GM23248 (cell line): Measurements from ENCODE around the gene SLC24A2. TPM values are rescaled to one million over a fixed set of nuclear protein-coding genes. Genes with fewer than 3 reads are reported as not detected.

Source experiments
- DNase-seq: peaks from one replicate; pipeline ENCODE4 v3.0.0-alpha.2; 2015
- H2AFZ ChIP-seq: fragments of 200-600 bp; sonication (generic); 2 replicates; pipeline ENCODE4 v1.6.1; 2016; ENCODE audit warnings: antibody characterized with exemption
- H3F3A ChIP-seq: fragments of 200-600 bp; sonication (generic); 2 replicates; pipeline ENCODE4 v1.6.1; 2016; ENCODE audit warnings: mild to moderate bottlenecking, antibody characterized with exemption, mixed run types; ENCODE audit not compliant: insufficient read depth
- H3K27ac ChIP-seq: fragments of 200-600 bp; sonication (generic); 2 replicates; pipeline ENCODE4 v1.5.1; 2016; ENCODE audit warnings: mild to moderate bottlenecking
- H3K27me3 ChIP-seq: fragments of 200-600 bp; sonication (generic); replicated peaks from 2 replicates; pipeline ENCODE4 v1.6.1; 2016; ENCODE audit warnings: mild to moderate bottlenecking; ENCODE audit not compliant: insufficient read depth
- H3K36me3 ChIP-seq: fragments of 200-600 bp; sonication (generic); 2 replicates; pipeline ENCODE4 v1.6.1; 2016; ENCODE audit warnings: low read depth, mild to moderate bottlenecking
- H3K4me1 ChIP-seq: fragments of 200-600 bp; sonication (generic); 2 replicates; pipeline ENCODE4 v1.6.1; 2016; ENCODE audit warnings: mild to moderate bottlenecking; ENCODE audit not compliant: insufficient read depth
- H3K4me2 ChIP-seq: fragments of 200-600 bp; sonication (generic); one replicate; pipeline ENCODE4 v1.6.1; 2016; ENCODE audit warnings: mild to moderate bottlenecking; ENCODE audit not compliant: unreplicated experiment
- H3K4me3 ChIP-seq: fragments of 200-600 bp; sonication (generic); 2 replicates; pipeline ENCODE4 v1.5.1; 2016; ENCODE audit warnings: mild to moderate bottlenecking
- H3K79me2 ChIP-seq: fragments of 200-600 bp; sonication (generic); 2 replicates; pipeline ENCODE4 v1.6.1; 2016; ENCODE audit warnings: mild to moderate bottlenecking; ENCODE audit not compliant: insufficient read depth
- H3K9ac ChIP-seq: fragments of 200-600 bp; sonication (generic); 2 replicates; pipeline ENCODE4 v1.6.1; 2016; ENCODE audit warnings: mild to moderate bottlenecking
- H3K9me2 ChIP-seq: fragments of 200-600 bp; sonication (generic); 2 replicates; pipeline ENCODE4 v1.6.1; 2016; ENCODE audit warnings: mixed run types, mild to moderate bottlenecking, moderate library complexity; ENCODE audit not compliant: insufficient read depth
- H3K9me3 ChIP-seq: fragments of 200-600 bp; sonication (generic); one replicate; pipeline ENCODE4 v1.6.1; 2017; ENCODE audit warnings: low read depth
- H4K20me1 ChIP-seq: fragments of 200-600 bp; sonication (generic); 2 replicates; pipeline ENCODE4 v1.6.0; 2016; ENCODE audit not compliant: insufficient read depth
- EZH2 ChIP-seq: fragments of 200-600 bp; sonication (generic); IDR thresholded peaks from 2 replicates; pipeline ENCODE4 v1.6.1; 2018; ENCODE audit warnings: antibody characterized with exemption, mild to moderate bottlenecking; ENCODE audit not compliant: insufficient read depth, poor library complexity, severe bottlenecking
- EZH2phosphoT487 ChIP-seq: fragments of 200-600 bp; sonication (generic); IDR thresholded peaks from 2 replicates; pipeline ENCODE4 v1.6.1; 2018; ENCODE audit warnings: antibody characterized with exemption, moderate library complexity, mild to moderate bottlenecking, low read depth; ENCODE audit not compliant: insufficient read depth
- WGBS, 2 experiments: methylation state at CpG; one replicate each; pipeline ENCODE4 v1.1.6; 2015 to 2017; ENCODE audit warnings: low lambda C conversion rate in 2 of 2, low coverage in 1 of 2; ENCODE audit errors: missing lambda C conversion rate in 2 of 2; 5-methylcytosine and 5-hydroxymethylcytosine counted together
- in situ Hi-C: fragments of 300-500 bp; cut with MboI; formaldehyde crosslinking; loops from 2 replicates; pipeline ENCODE4 v1.15.0; 2020
- polyA plus RNA-seq: library from polyadenylated mRNA; unstranded; fragments of >200 nt; fragmentation: Nextera tagmentation; extraction: Ambion mirVana; gene quantifications from 2 replicates; pipeline ENCODE4 v1.2.1, GENCODE V29; 2016
- total RNA-seq: library from RNA; depleted of rRNA; stranded (reverse); fragments of >200 nt; shearing (Covaris generic); gene quantifications from 2 replicates; pipeline ENCODE4 v1.2.3, GENCODE V29; 2014

Gene SLC24A2
- total and polyA plus RNA-seq, 2 experiments from 2014 or later, result not detected

DNA sequence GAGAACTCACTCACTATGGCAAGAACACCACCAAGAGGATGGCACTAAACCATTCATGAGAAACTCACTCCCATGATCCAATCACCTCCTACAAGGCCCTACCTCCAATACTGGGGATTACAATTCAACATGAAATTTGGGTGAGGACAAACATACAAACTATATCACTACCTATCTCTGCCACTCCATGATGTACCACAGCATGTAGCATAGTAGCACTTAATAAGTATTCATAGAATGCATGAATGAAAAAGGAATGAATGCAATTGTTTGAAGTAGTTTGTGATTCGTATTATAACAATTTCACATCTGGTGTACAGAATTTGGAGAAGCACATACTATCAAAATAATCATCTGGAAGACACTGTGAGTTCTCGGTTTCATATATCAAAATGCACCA, 27.9 kb upstream of the SLC24A2 start:
- H4K20me1 ChIP-seq, result no peaks in the 10 kb centered on the region
- no peak for TF ChIP-seq EZH2
- 1 to 14% methylated on average over 2 of the region's 2 CpGs for WGBS, 2 experiments
- no peaks in the 10 kb centered on the region for H3F3A ChIP-seq
- H3K4me2 ChIP-seq, result no peak overlapping the region
- no peak for DNase-seq
- no peaks in the 10 kb centered on the region for H3K4me1 ChIP-seq
- no peak overlapping the region for H3K4me3 ChIP-seq
- no peaks in the 10 kb centered on the region for H3K9me3 ChIP-seq
- H3K27me3 ChIP-seq, result no peaks in the 10 kb centered on the region
- H2AFZ ChIP-seq, result no peak overlapping the region
- H3K9ac ChIP-seq, result no peak overlapping the region
- in situ Hi-C loops, result no loop called here
- no peak overlapping the region for H3K27ac ChIP-seq
- no peaks in the 10 kb centered on the region for H3K9me2 ChIP-seq
- no peaks in the 10 kb centered on the region for H3K79me2 ChIP-seq
- H3K36me3 ChIP-seq, result no peaks in the 10 kb centered on the region

DNA sequence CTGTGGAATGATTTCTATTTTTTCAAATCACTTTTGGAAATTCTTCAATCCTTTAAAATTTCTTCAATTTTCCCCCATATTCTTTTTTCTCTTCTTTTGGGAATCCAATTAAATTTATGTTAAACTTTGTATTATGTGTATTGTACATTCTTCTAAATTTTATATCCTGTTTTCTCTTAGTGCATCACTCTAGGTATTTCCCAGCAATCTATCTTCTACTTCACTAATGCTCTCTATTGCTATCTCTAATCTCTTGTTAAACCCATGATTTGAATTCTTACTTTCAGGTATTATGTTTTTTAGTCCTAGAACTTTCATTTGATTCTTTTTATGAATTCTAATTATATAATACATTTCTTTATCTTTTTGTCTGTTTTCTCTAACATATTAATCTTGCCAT, 23.4 kb upstream of the SLC24A2 start:
- H3K79me2 ChIP-seq, result no peaks in the 10 kb centered on the region
- H3K4me1 ChIP-seq, result no peaks in the 10 kb centered on the region
- H2AFZ ChIP-seq, result no peak overlapping the region
- TF ChIP-seq EZH2 (no peak), EZH2phosphoT487 (no peak)
- H3K27ac ChIP-seq, result no peak overlapping the region
- H3K36me3 ChIP-seq, result no peaks in the 10 kb centered on the region
- no peaks in the 10 kb centered on the region for H4K20me1 ChIP-seq
- H3K27me3 ChIP-seq, result no peaks in the 10 kb centered on the region
- no peak overlapping the region for H3K9ac ChIP-seq
- no peak overlapping the region for H3K4me3 ChIP-seq
- H3K9me3 ChIP-seq, result no peaks in the 10 kb centered on the region
- no peak overlapping the region for H3K4me2 ChIP-seq
- H3K9me2 ChIP-seq, result no peaks in the 10 kb centered on the region
- in situ Hi-C loops, result no loop called here
- H3F3A ChIP-seq, result no peaks in the 10 kb centered on the region
- no peak for DNase-seq

DNA sequence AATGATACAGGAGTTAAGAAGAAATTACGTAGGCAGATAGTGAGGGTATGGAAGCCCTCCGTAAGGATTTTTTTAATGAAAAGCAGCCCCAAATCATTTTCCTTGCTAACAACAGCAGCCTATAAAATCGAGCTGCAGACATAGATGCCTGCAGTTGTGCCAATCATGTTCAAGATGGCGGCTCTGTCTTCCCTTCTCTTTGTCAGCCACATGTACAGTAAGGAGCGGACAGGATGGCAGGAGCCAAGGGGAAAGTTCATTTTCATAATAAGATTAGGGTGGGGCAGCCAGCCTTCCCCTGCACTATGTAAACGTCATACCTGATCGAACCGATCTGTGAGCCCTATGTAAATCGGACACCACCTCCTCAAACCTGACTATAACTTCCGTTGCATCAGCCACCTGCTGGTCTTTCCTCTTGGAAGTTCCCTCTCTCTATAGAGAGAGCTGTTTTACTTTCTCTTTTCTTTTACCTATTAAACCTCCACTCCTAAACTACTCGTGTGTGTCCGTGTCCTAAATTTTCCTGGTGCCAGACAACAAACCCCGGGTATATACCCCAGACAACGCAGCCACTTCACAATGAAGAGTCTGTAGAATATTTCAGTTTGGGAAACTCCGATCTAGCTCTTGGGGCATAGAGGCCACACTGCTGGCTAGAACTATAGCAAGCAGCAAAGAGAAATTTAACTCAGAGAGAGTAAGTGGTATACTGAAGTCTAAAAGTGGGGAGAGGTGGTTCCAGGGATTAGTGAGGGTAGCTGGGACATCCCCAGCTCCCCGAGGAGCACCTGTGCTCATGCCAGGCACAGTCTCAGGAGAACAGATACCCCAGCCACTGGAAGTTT, 20.8 kb upstream of the SLC24A2 start:
- no peak overlapping the region for H3K9ac ChIP-seq
- no peaks in the 10 kb centered on the region for H3K79me2 ChIP-seq
- H3K9me3 ChIP-seq, result no peaks in the 10 kb centered on the region
- H3K4me2 ChIP-seq, result no peak overlapping the region
- H3K27ac ChIP-seq, result no peak overlapping the region
- no peak for DNase-seq
- TF ChIP-seq EZH2 (no peak), EZH2phosphoT487 (no peak)
- 50 to 51% methylated on average over 16 of the region's 16 CpGs for WGBS, 2 experiments
- H3K4me3 ChIP-seq, result no peak overlapping the region
- H3K9me2 ChIP-seq, result no peaks in the 10 kb centered on the region
- no peaks in the 10 kb centered on the region for H3K4me1 ChIP-seq
- H4K20me1 ChIP-seq, result no peaks in the 10 kb centered on the region
- H3K27me3 ChIP-seq, result 0 out of 2 replicates have a peak, but pooled peaks cover 2% of the 10 kb centered on the region
- no peak overlapping the region for H2AFZ ChIP-seq
- no peaks in the 10 kb centered on the region for H3F3A ChIP-seq
- no peaks in the 10 kb centered on the region for H3K36me3 ChIP-seq
- in situ Hi-C loops, result no loop called here

DNA sequence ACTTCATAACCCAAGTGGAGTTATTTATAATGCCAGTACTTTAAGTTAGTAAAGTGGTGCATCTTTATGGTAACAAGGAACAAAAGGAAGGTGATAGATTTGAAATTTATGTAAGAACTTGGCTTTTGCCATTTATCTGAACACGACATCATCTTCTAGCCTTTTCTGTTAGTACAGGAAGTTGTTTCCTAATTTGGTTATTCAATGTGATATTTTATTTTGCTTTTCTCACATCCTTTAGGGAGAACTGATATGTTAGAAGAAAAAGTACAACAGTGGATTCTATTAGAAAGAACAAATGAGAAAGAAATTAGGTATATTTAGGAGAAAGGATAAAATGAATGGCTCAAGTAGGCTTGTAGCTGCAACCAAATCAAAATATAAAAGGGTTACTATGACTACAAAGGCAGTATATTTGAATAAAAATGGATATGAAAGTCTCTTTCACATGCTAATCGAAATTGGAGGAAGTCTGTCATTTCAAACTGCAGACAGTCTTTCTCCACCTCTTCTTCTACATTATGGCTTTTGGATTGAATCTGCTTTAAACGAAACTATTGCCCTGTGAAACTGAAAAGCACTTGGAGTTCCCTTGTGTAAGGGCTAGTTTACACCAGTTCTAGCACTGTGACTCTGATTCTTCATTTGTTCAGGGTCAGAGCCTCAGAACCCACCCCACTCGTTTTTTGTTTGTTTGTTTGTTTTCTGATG, 18.5 kb upstream of the SLC24A2 start:
- in situ Hi-C loops, result no loop called here

More for the DNA sequence above, 18.5 kb upstream of the SLC24A2 start:
- Histone ChIP-seq H3K9ac (no peak overlapping the region), H4K20me1 (no peaks in the 10 kb centered on the region), H3F3A (no peaks in the 10 kb centered on the region), H3K9me3 (no peaks in the 10 kb centered on the region), H3K4me3 (no peak overlapping the region), H3K79me2 (no peaks in the 10 kb centered on the region), H3K4me2 (no peak overlapping the region), H3K36me3 (no peaks in the 10 kb centered on the region), H3K9me2 (no peaks in the 10 kb centered on the region), H2AFZ (no peak overlapping the region), H3K4me1 (no peaks in the 10 kb centered on the region), H3K27ac (no peak overlapping the region), H3K27me3 (0 out of 2 replicates have a peak, but pooled peaks cover 2% of the 10 kb centered on the region)
- TF ChIP-seq EZH2phosphoT487 (no peak), EZH2 (no peak)
- 4 to 6% methylated on average over 4 of the region's 4 CpGs for WGBS, 2 experiments
- no peak for DNase-seq
